ENCODE results near the gene OR2Y1.
"Not testable (repeated sequence)": the region's sequence is repeated elsewhere in the genome, so short reads cannot be mapped to it uniquely, and the experiment has no call there.

OR2Y1 gene

DNA sequence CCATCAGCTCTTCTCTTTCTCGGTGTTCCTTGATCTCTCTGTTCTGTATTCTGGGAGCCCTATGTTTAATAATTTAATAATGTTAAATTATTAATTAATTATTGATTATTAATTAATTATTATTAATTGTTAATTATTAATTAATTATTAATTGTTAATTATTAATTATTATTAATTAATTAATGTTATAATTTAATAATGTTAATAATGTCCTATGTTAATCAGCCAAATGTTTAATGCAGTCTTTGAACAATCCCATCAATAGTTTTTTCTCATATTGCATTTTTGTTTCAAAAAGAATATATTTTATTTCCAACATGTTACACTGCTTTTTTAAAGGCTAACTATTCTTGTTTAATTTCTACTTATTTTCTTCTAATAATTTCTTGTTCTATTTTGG lies 36.5 kb upstream of the OR2Y1 start:
- TF ChIP-seq ZNF274 (IDR thresholded peaks at IDR 0.05; ENCODE audit: low read depth, low read length): no peak
- H3K4me3 ChIP-seq (ENCODE audit: low read length): no peak overlapping the region

DNA sequence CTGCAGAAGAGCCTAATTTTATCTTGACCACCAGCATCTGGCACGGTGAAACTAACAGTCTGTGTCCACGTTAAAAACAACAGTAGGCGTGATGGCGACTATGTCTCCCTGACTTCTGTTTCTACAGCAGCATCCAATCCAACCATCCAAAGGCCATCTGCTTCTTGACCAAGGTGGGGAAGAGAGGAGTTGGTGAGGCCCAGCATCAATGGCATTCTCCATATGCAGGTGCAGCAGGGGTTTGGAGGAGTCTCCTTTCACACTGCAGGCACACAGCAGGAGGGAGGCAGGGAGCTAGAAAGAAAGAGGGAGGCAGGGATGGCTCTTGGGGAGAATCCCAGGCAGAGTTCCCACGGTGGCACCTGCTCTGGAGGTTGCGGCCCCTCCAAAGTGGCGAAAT lies 35.8 kb upstream of the OR2Y1 start:
- no peak for TF ChIP-seq ZNF274 (IDR thresholded peaks at IDR 0.05; ENCODE audit: low read depth, low read length)

DNA sequence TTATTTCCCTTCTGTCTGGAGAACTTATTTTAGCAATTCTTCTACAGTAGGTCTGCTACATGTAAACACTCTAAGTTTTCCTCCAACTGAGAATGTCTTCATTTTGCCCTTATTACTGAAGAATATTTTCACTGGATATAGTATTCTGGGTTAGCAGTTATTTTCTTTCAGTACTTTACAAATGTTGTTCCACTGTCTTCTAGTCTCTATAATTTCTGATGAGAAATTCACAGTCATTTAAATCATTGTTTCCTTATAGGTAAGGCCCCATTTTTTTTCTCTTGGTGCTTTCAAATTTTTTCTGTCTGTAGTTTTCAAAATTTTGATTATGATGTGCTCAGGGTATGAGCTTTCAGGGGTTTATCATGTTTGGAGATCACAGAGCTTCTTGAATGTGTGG lies 32.0 kb upstream of the OR2Y1 start:
- TF ChIP-seq ZNF274 (IDR thresholded peaks at IDR 0.05; ENCODE audit: low read depth, low read length): no peak
- H3K4me3 ChIP-seq (ENCODE audit: low read length): no peak overlapping the region

More for the DNA sequence above, 35.8 kb upstream of the OR2Y1 start:
- H3K4me3 ChIP-seq (ENCODE audit: low read length): no peak overlapping the region

- no peak for TF ChIP-seq ZNF274 (IDR thresholded peaks at IDR 0.05; ENCODE audit: low read depth, low read length)
- no peak overlapping the region for H3K4me3 ChIP-seq (ENCODE audit: low read length)
Observed at GRCh38 chr5:180769821-180770220, 30.0 kb upstream of the OR2Y1 start.

DNA sequence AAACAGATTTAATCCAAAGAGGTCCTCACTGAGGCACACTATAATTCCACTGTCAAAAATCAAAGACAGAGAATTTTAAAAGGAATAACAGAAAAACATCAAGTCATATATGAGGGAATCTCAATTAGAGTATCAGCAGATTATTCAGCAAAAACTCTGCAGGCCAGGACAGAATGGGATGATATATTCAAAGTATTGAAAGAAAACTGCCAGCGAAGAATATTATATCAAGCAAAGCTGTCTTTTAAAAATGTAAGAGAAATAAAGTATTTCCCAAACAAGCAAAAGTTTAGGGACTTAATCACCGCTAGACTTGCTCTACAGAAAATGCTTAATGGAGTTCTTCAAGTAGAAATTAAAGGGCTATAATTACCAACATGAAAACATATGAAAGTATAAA lies 15.7 kb upstream of the OR2Y1 start:
- TF ChIP-seq ZNF274 (IDR thresholded peaks at IDR 0.05; ENCODE audit: low read depth, low read length): no peak
- H3K4me3 ChIP-seq (ENCODE audit: low read length): no peak overlapping the region

- H3K4me3 ChIP-seq (ENCODE audit: low read length): no peak overlapping the region
- TF ChIP-seq ZNF274 (IDR thresholded peaks at IDR 0.05; ENCODE audit: low read depth, low read length): no peak
Observed at GRCh38 chr5:180744253-180744652, 4.4 kb upstream of the OR2Y1 start.

DNA sequence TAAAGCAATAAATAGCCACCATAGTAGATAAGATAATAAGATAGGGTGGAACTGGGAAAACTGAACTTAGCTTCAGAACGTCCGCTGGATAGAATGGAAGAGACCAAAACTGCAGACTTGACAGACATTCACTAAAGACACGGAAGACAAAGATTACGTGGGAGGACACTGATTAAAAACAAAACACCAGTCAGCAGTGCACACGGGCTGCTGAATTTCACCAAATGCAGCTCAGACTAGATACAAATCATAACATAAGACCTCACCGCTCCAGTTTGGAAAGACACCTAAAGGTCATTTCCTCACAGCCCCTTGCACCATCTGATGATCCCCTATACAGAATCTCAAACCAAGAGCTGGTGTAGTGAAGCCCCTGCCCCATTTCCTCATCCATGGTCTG lies 2.9 kb upstream of the OR2Y1 start:
- no peak for TF ChIP-seq ZNF274 (IDR thresholded peaks at IDR 0.05; ENCODE audit: low read depth, low read length)
- no peak overlapping the region for H3K4me3 ChIP-seq (ENCODE audit: low read length)

GRCh38 chr5:180740953-180741352 lies 1.1 kb upstream of the OR2Y1 start:
- not testable (repeated sequence) for H3K4me3 ChIP-seq (ENCODE audit: low read length)

GRCh38 chr5:180739271-180739670 lies 587 bp downstream of the OR2Y1 start:
- H3K4me3 ChIP-seq (ENCODE audit: low read length): no peak overlapping the region
- no peak for TF ChIP-seq ZNF274 (IDR thresholded peaks at IDR 0.05; ENCODE audit: low read depth, low read length)

DNA sequence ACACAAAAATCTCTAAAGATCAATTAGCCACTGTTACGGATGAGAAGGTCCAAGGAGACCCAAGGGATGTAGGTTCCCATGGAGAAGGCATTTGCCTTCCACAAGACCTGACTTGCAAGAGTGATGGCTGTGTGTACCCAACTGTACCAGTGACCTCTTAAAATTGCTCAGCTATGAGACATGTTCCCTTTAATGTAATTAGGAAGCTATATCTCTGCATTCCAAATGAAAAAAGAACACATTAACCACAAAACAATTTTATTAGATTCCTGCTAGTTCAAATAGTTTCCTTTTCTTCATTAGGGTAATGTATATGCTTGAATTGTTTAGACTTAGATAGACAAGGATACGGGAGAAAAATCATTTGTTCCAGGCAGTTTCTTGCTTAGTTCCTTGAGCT lies 3.3 kb downstream of the OR2Y1 start:
- H3K4me3 ChIP-seq (ENCODE audit: low read length): no peak overlapping the region
- TF ChIP-seq ZNF274 (IDR thresholded peaks at IDR 0.05; ENCODE audit: low read depth, low read length): no peak

DNA sequence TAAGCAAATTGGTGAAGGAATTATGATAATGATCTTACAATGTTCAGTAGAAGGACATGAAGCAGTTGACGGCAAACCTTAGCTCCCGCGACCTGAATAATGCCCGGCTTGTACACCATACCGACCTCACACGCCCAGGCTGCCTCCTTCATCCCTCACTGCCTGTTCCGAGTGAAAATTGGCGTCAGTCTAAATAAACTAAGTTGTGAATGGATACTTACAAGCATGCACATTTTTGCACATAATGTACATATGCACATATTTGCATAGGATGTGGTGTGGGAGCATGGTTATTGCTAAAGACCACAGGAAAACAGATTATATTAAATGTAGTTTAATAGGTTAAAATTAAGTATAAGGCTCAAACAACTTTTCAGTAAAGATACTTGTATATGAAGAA lies 14.9 kb downstream of the OR2Y1 start:
- TF ChIP-seq ZNF274 (IDR thresholded peaks at IDR 0.05; ENCODE audit: low read depth, low read length): no peak

GRCh38 chr5:180723936-180724335 lies 15.9 kb downstream of the OR2Y1 start:
- no peak overlapping the region for H3K4me3 ChIP-seq (ENCODE audit: low read length)
- TF ChIP-seq ZNF274 (IDR thresholded peaks at IDR 0.05; ENCODE audit: low read depth, low read length): no peak

More for the DNA sequence above, 14.9 kb downstream of the OR2Y1 start:
- no peak overlapping the region for H3K4me3 ChIP-seq (ENCODE audit: low read length)

DNA sequence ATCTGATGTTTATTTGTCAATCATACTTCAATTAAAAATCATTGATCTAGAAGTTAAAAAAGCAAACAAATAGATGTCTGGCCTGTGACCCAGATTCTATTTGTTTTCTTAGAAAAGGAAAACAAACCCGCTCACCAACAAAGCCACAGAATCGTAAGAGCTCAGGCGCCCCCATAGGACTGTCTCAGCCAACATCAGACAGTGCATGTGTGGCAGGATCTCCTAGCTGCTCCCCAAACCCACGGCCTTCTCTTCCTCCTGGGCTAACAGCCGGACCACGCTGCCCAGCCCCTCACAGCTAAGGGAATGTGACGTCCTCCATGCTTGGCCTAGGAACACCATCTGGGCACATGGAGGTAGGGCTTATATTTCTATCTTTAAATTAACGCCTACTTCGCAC lies 19.4 kb downstream of the OR2Y1 start:
- TF ChIP-seq ZNF274 (IDR thresholded peaks at IDR 0.05; ENCODE audit: low read depth, low read length): no peak

GRCh38 chr5:180719781-180720180 lies 20.1 kb downstream of the OR2Y1 start:
- no peak for TF ChIP-seq ZNF274 (IDR thresholded peaks at IDR 0.05; ENCODE audit: low read depth, low read length)
- H3K4me3 ChIP-seq (ENCODE audit: low read length): no peak overlapping the region

More for the DNA sequence above, 19.4 kb downstream of the OR2Y1 start:
- no peak overlapping the region for H3K4me3 ChIP-seq (ENCODE audit: low read length)

DNA sequence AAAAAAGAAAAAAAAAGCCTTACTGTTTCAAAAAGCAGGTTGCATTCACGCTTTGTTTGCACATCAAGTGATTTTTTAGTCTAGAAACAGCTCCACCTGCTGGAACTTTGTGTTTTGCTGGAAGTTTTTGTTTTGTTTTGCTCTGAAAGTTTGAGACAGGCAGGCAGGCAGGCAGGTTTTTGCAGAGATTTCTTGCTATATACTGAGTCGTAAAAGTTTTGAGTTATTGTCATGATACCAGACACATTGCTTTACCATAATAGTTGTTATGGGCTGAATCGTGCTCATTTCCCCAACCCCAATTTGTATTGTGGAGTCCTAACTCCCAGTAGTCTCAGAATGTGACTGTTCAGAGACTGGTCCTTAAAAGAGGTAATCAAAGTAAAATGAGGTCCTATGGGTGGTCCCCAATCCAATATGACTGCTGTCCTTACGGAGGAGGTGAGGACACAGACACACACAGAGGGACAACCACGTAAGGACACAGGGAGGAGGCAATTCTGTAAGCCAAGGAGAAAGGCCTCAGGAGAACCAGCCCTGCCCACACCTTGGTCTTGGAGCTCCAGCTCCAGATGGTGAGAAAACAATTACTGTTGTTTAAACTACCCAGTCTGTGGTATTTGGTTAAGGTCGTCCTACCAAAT lies 20.9 kb downstream of the OR2Y1 start:
- H3K4me3 ChIP-seq (ENCODE audit: low read length): no peak overlapping the region
- TF ChIP-seq ZNF274 (IDR thresholded peaks at IDR 0.05; ENCODE audit: low read depth, low read length): no peak

- no peak for TF ChIP-seq ZNF274 (IDR thresholded peaks at IDR 0.05; ENCODE audit: low read depth, low read length)
- no peak overlapping the region for H3K4me3 ChIP-seq (ENCODE audit: low read length)
Observed at GRCh38 chr5:180717989-180718388, 21.9 kb downstream of the OR2Y1 start.
